NCI-H1105 treated with DMSO at 0.1 percent for 48 hours (cell line): Measurements from ENCODE around the gene PFN2.

Source experiments
- DNase-seq: peaks from one replicate; lab custom pipeline; 2025; lab: John Stamatoyannopoulos, UW

PFN2 gene

DNA sequence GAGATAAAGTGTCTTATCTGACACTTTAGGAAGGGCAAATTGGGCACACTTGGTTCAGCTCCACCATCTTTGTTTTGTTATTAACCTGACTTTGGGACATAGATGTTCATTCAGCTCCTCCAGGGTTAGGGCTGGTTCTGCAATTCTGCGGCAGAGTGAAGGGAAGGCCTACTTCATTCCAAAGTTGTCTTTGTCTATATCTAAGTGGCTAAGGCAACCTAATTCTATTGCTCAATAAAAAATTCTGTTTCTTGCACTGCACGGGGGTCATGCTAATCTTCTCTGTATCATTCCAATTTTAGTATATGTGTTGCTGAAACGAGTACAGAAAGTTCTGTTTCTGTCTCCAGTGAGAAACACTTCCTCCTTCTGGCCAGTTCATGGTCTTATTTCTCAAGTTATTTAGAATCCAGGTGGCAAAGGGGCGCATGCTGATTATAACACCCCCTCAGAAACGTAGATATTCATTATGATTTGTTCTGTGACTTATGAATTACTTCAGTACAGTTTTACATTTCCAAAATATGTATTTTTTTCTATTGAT, 53.5 kb downstream of the PFN2 start:
- no peak for DNase-seq
